ENCODE measurements around the gene MEOX1.
"Not testable (repeated sequence)": the region's sequence is repeated elsewhere in the genome, so short reads cannot be mapped to it uniquely, and the experiment has no call there.

Gene MEOX1

GRCh38 chr17:43661699-43662412, at the start of gene MEOX1:
MEOX1 (minus strand) TSS chr17:43661922; CDS start chr17:43661534, 388 bp downstream.
- DNase-seq = peak; percentile 54

- DNase-seq = no peak
Measured at GRCh38 chr17:43710101-43710500, 48.4 kb upstream of the MEOX1 start.

GRCh38 chr17:43709210-43709609, 47.5 kb upstream of the MEOX1 start:
- DNase-seq = no peak

GRCh38 chr17:43707184-43707583, 45.5 kb upstream of the MEOX1 start:
- no peak for DNase-seq

GRCh38 chr17:43706235-43706634, 44.5 kb upstream of the MEOX1 start:
- no peak for DNase-seq

- no peak for DNase-seq
Measured at GRCh38 chr17:43703630-43704029, 41.9 kb upstream of the MEOX1 start.

- peak; percentile 12 for DNase-seq
Measured at GRCh38 chr17:43702637-43703036, 40.9 kb upstream of the MEOX1 start.

- peak; percentile 32 for DNase-seq
Measured at GRCh38 chr17:43701318-43701743, 39.6 kb upstream of the MEOX1 start.

GRCh38 chr17:43699438-43699756, 37.7 kb upstream of the MEOX1 start:
- no peak for DNase-seq

- no peak for DNase-seq
Measured at GRCh38 chr17:43698678-43699437, 37.1 kb upstream of the MEOX1 start.

- DNase-seq = no peak
Measured at GRCh38 chr17:43697937-43698336, 36.2 kb upstream of the MEOX1 start.

- DNase-seq = no peak
Measured at GRCh38 chr17:43696891-43697290, 35.2 kb upstream of the MEOX1 start.

- no peak for DNase-seq
Measured at GRCh38 chr17:43695970-43696865, 34.5 kb upstream of the MEOX1 start.

GRCh38 chr17:43694081-43694870, 32.6 kb upstream of the MEOX1 start:
- peak; percentile 84 for DNase-seq

GRCh38 chr17:43691317-43691693, 29.6 kb upstream of the MEOX1 start:
- DNase-seq = no peak

GRCh38 chr17:43690624-43691316, 29.0 kb upstream of the MEOX1 start:
- no peak for DNase-seq

GRCh38 chr17:43689814-43690213, 28.1 kb upstream of the MEOX1 start:
- DNase-seq = no peak

- no peak for DNase-seq
Measured at GRCh38 chr17:43689131-43689530, 27.4 kb upstream of the MEOX1 start.

GRCh38 chr17:43686957-43687356, 25.2 kb upstream of the MEOX1 start:
- not testable (repeated sequence) for DNase-seq

GRCh38 chr17:43683928-43684653, 22.4 kb upstream of the MEOX1 start:
- no peak for DNase-seq

- DNase-seq = no peak
Measured at GRCh38 chr17:43680461-43680860, 18.7 kb upstream of the MEOX1 start.
